Stimulated activated CD8-positive, alpha-beta memory T cell treated with anti-CD3 and anti-CD28 coated beads, Interleukin-7, amount 100 ng/mL, for 48 hours (primary cell): ENCODE results near the gene SEPTIN10.
"Not testable (repeated sequence)": the region's sequence is repeated elsewhere in the genome, so short reads cannot be mapped to it uniquely, and the experiment has no call there.

Source experiments
- DNase-seq, 2 donors: peaks; one replicate each; pipeline ENCODE4 v3.0.0-alpha.2; 2020; ENCODE audit warnings: low read depth in 1 of 2; ENCODE audit errors: extremely low read depth in 1 of 2

Gene SEPTIN10

GRCh38 chr2:109613922-109614714 lies at the start of gene SEPTIN10, which contains the start of gene SOWAHC:
SEPTIN10 (minus strand) TSS chr2:109613966; CDS start chr2:109613827, 139 bp downstream.
SOWAHC (plus strand) TSS chr2:109614364; CDS start chr2:109614490, 126 bp downstream.
- DNase-seq: peak; percentile 44 to 57

- no peak for DNase-seq
Measured at GRCh38 chr2:109662889-109663288, 49.1 kb upstream of the SEPTIN10 start.

- DNase-seq: no peak
Measured at GRCh38 chr2:109660046-109660860, 46.5 kb upstream of the SEPTIN10 start.

GRCh38 chr2:109659396-109660045 lies 45.8 kb upstream of the SEPTIN10 start:
- no peak for DNase-seq

GRCh38 chr2:109655287-109655686 lies 41.5 kb upstream of the SEPTIN10 start:
- no peak for DNase-seq

GRCh38 chr2:109654326-109655050 lies 40.7 kb upstream of the SEPTIN10 start:
- no peak for DNase-seq

- DNase-seq: no peak
Measured at GRCh38 chr2:109649736-109650695, 36.2 kb upstream of the SEPTIN10 start.

- no peak for DNase-seq
Measured at GRCh38 chr2:109648041-109648527, 34.3 kb upstream of the SEPTIN10 start.

- no peak for DNase-seq
Measured at GRCh38 chr2:109647636-109648035, 33.9 kb upstream of the SEPTIN10 start.

- no peak for DNase-seq
Measured at GRCh38 chr2:109646961-109647360, 33.2 kb upstream of the SEPTIN10 start.

- no peak for DNase-seq
Measured at GRCh38 chr2:109645412-109646184, 31.8 kb upstream of the SEPTIN10 start.

GRCh38 chr2:109644571-109645275 lies 31.0 kb upstream of the SEPTIN10 start:
- no peak for DNase-seq

GRCh38 chr2:109640000-109640399 lies 26.2 kb upstream of the SEPTIN10 start:
- not testable (repeated sequence) for DNase-seq

GRCh38 chr2:109638795-109639194 lies 25.0 kb upstream of the SEPTIN10 start:
- no peak for DNase-seq

- no peak for DNase-seq
Measured at GRCh38 chr2:109637749-109638570, 24.2 kb upstream of the SEPTIN10 start.

GRCh38 chr2:109636317-109636716 lies 22.6 kb upstream of the SEPTIN10 start:
- DNase-seq: no peak
